Activated CD8-positive, alpha-beta memory T cell treated with anti-CD3 and anti-CD28 coated beads, Interleukin-2, amount 50 U/mL, for 1 hour (primary cell): ENCODE results near the gene AANAT.
"Not testable (repeated sequence)": the region's sequence is repeated elsewhere in the genome, so short reads cannot be mapped to it uniquely, and the experiment has no call there.

Experiments used
- DNase-seq: peaks from one replicate; pipeline ENCODE4 v3.0.0-alpha.2; 2020; ENCODE audit errors: extremely low read depth

The AANAT gene

GRCh38 chr17:76506408-76507345 lies 39.3 kb downstream of the AANAT start:
- DNase-seq, result peak; percentile 68

- not testable (repeated sequence) for DNase-seq
Observed at GRCh38 chr17:76508472-76509063, 41.2 kb downstream of the AANAT start.

GRCh38 chr17:76510831-76511244 lies 43.4 kb downstream of the AANAT start:
- no peak for DNase-seq

GRCh38 chr17:76511668-76512365 lies 44.4 kb downstream of the AANAT start:
- DNase-seq, result no peak

- no peak for DNase-seq
Observed at GRCh38 chr17:76512366-76513305, 45.2 kb downstream of the AANAT start.

GRCh38 chr17:76513306-76513692 lies 45.9 kb downstream of the AANAT start:
- DNase-seq, result no peak

- DNase-seq, result not testable (repeated sequence)
Observed at GRCh38 chr17:76514355-76514754, 47.0 kb downstream of the AANAT start.

- DNase-seq, result peak; percentile 90
Observed at GRCh38 chr17:76515274-76515949, 48.0 kb downstream of the AANAT start.

- DNase-seq, result no peak
Observed at GRCh38 chr17:76517638-76518038, 50.2 kb downstream of the AANAT start.

GRCh38 chr17:76519048-76519966 lies 51.9 kb downstream of the AANAT start:
- DNase-seq, result no peak
